Activated T-helper 1 cell treated with anti-CD3 and anti-CD28 coated beads, Interleukin-12 subunit alpha, Interleukin-12 subunit beta, Interleukin-2, Interleukin-4 antibody, amounts not matched to agents 30 ng/mL and 10 ng/mL and 1 ng/mL, durations not matched to agents 14 hours and 24 hours and 36 hours (primary cell): ENCODE data around the gene AUTS2. TPM values are rescaled to one million over a fixed set of nuclear protein-coding genes. Genes with fewer than 3 reads are reported as not detected.

Source experiments
- DNase-seq: peaks from one replicate; pipeline ENCODE4 v3.0.0; 2021; ENCODE audit warnings: low spot score
- H3K27ac Mint-ChIP-seq: one replicate; pipeline ENCODE4 v1.8.0; 2021; ENCODE audit warnings: mild to moderate bottlenecking, mixed read lengths
- H3K27me3 Mint-ChIP-seq: one replicate; pipeline ENCODE4 v1.8.0; 2022; ENCODE audit warnings: mild to moderate bottlenecking, moderate library complexity, mixed read lengths; ENCODE audit not compliant: insufficient read depth
- H3K36me3 Mint-ChIP-seq: one replicate; pipeline ENCODE4 v1.8.0; 2021; ENCODE audit warnings: low read depth, mixed read lengths
- H3K4me1 Mint-ChIP-seq: one replicate; pipeline ENCODE4 v1.8.0; 2021; ENCODE audit warnings: low read depth, mixed read lengths
- H3K4me3 Mint-ChIP-seq: one replicate; pipeline ENCODE4 v1.8.0; 2021; ENCODE audit warnings: mild to moderate bottlenecking, moderate library complexity, mixed read lengths
- H3K9me3 Mint-ChIP-seq: one replicate; pipeline ENCODE4 v1.8.0; 2021; ENCODE audit warnings: mixed read lengths
- intact Hi-C: fragments of 100-400 bp; cut with micrococcal nuclease; formaldehyde crosslinking; loops from one replicate; pipeline ENCODE4 v1.15.1; 2024
- total RNA-seq: library from RNA; stranded (reverse); gene quantifications from 2 replicates; pipeline ENCODE4 v1.2.3, GENCODE V29; 2022

Gene AUTS2
- total RNA-seq, 1 donor from 2014 or later, result 2.7 TPM

DNA sequence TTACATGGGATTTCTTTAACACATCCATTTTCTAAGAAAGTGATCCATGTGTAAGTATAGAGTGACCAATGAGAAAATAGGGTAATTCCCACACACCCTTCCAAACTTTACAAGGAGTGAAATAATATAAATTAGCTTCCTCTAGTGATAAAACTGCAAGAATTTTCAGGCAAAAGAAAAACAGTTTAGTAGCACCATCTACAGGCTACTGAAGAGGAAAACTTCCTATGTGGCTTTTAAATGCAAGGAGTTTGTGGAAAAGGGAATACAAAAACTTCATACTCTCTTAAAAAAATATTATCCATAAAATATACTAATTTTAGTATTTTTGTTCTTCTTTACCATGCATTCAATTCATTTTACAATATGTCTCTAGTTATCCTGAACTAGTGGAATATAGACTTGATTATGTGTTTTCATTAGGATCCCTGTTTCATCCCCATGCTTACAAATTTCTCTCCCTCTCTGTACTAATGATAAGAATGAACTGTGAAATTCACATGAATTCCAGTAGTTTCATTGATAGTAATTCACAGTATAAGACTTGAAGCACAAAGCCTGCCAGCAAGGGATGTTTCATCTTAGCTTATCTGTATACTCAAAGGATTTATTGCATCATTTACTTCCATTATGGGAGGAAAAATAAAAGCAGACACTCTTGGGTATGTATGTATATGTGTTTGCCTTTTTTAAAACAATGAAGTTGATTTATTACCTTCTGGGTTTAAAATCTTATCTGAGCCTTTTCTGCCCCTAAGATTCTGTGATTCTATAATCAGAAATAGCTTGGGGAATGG lies 442.9 kb downstream of the AUTS2 start:
- DNase-seq, result no peak
- intact Hi-C loops, result no loop called here

DNA sequence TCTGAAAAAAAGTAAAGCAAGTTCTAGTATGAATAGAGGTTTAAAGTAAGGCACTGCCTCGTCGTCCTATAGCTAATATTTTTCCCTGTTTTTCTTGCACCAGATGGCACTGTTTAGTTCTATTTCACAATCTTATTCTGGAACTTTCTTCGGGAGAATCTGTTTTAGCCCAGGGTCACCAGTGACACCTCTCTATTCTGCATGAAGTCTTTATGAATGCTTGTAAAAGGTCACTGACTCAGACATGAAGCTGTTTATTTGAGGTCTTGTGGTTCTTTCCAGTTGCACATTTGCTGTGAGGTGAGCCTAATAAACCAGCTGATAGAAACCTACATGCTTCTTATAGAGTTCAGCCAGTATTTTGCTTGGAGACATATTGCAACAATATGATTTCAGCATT lies 444.3 kb downstream of the AUTS2 start:
- no peaks in the 10 kb centered on the region for H3K27me3 Mint-ChIP-seq
- DNase-seq, result no peak
- H3K4me3 Mint-ChIP-seq, result no peak overlapping the region
- no peaks in the 10 kb centered on the region for H3K36me3 Mint-ChIP-seq
- H3K9me3 Mint-ChIP-seq, result no peaks in the 10 kb centered on the region
- no peak overlapping the region for H3K27ac Mint-ChIP-seq
- no peaks in the 10 kb centered on the region for H3K4me1 Mint-ChIP-seq
- intact Hi-C loops, result no loop called here

More for the DNA sequence above, 442.9 kb downstream of the AUTS2 start:
- Mint-ChIP-seq H3K27me3 (no peaks in the 10 kb centered on the region), H3K36me3 (no peaks in the 10 kb centered on the region), H3K4me3 (no peak overlapping the region), H3K27ac (no peak overlapping the region), H3K9me3 (no peaks in the 10 kb centered on the region), H3K4me1 (no peaks in the 10 kb centered on the region)

DNA sequence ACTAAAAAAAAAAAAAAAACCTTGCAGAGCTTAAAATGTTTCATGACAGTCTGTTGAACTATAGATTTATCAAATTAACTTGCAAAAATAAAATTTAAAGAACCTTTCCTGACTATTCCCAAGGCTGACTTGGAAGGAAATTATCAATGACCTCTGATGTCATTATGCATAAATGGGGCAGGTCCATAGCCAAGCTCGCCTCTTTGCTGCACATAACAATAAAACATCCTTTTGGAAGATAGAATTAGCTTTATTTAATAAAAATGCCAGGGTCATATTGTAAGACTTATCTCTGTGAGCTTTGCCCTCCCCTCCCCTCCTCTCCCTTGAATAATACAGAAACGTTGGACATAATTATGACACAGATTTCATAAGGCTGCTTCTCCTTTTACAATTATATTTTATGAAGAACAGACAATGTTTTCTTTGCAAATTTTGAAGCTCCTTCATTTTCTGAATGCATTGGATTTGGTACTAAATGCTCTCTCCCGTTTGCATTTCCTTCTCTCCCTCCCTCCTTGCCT lies 444.8 kb downstream of the AUTS2 start:
- DNase-seq, result no peak
- no peaks in the 10 kb centered on the region for H3K36me3 Mint-ChIP-seq
- no peaks in the 10 kb centered on the region for H3K9me3 Mint-ChIP-seq
- no peaks in the 10 kb centered on the region for H3K27me3 Mint-ChIP-seq
- H3K4me3 Mint-ChIP-seq, result no peak overlapping the region
- H3K27ac Mint-ChIP-seq, result no peak overlapping the region
- H3K4me1 Mint-ChIP-seq, result no peaks in the 10 kb centered on the region
- intact Hi-C loops, result no loop called here

DNA sequence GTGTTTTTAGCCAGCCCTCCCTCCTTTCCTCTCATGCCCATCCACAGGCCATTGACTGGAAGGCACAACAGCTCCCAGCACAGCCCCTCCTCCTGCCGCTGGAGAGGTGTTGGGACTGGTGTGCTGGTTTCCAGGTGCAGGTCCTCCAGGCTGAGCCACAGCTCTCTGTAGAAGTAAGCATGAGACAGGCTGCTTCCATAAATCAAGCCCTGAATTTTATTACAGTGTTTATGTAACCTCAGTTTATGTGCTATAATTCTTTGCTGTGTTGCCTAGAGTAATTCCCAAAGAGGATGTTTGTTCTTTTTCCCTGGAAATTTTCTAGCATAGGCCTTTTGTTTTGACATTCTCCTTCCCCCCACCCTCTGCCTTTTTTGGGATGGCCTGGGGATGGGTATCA lies 445.8 kb downstream of the AUTS2 start:
- H3K4me3 Mint-ChIP-seq, result no peak overlapping the region
- no peaks in the 10 kb centered on the region for H3K27me3 Mint-ChIP-seq
- no peaks in the 10 kb centered on the region for H3K36me3 Mint-ChIP-seq
- H3K27ac Mint-ChIP-seq, result no peak overlapping the region
- DNase-seq, result no peak
- intact Hi-C loops, result no loop called here
- no peaks in the 10 kb centered on the region for H3K9me3 Mint-ChIP-seq
- no peaks in the 10 kb centered on the region for H3K4me1 Mint-ChIP-seq

DNA sequence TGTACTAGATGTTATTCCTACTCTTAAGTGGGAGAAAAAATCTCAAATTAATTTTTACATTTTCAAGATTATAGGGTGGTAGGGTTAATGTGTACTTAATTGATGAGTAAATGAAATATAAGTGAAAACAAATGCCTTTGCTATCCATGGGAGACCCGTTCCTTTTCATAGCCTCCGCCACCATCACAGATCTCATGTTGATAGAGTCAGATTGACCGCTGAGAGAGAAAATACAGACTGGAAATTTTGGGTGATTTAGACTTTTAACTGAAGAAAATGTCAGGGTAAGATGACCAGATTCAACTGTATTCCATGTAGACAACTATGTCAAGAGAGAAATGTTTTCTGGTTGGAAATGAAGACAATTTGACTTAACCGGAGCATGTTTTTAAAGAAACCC lies 446.2 kb downstream of the AUTS2 start:
- intact Hi-C loops, result no loop called here
- no peak overlapping the region for H3K27ac Mint-ChIP-seq
- no peak for DNase-seq

DNA sequence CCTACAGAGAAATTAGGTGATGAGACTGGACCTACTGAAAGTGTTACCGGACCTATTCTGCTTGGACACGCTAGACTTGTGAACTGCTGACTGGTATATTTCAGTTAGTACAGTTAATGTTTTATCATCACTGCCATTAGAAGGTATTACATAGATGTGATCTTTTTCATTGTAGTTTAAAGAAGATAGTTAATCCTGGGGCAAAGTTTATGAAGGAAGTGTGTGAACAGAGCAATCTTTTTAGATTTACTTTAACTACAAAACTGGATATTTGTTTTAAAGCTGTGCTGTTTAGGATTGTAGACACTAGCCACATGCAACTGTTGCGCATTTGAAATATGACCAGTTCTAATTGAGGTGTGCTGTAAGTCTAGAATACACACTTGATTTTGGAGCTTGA lies 446.7 kb downstream of the AUTS2 start:
- intact Hi-C loops, result no loop called here
- no peak overlapping the region for H3K27ac Mint-ChIP-seq
- no peak for DNase-seq
- H3K27me3 Mint-ChIP-seq, result no peaks in the 10 kb centered on the region
- no peaks in the 10 kb centered on the region for H3K36me3 Mint-ChIP-seq
- H3K9me3 Mint-ChIP-seq, result no peaks in the 10 kb centered on the region
- H3K4me1 Mint-ChIP-seq, result no peaks in the 10 kb centered on the region
- H3K4me3 Mint-ChIP-seq, result no peak overlapping the region

More for the DNA sequence above, 446.2 kb downstream of the AUTS2 start:
- Mint-ChIP-seq H3K36me3 (no peaks in the 10 kb centered on the region), H3K9me3 (no peaks in the 10 kb centered on the region), H3K4me1 (no peaks in the 10 kb centered on the region), H3K27me3 (no peaks in the 10 kb centered on the region), H3K4me3 (no peak overlapping the region)

DNA sequence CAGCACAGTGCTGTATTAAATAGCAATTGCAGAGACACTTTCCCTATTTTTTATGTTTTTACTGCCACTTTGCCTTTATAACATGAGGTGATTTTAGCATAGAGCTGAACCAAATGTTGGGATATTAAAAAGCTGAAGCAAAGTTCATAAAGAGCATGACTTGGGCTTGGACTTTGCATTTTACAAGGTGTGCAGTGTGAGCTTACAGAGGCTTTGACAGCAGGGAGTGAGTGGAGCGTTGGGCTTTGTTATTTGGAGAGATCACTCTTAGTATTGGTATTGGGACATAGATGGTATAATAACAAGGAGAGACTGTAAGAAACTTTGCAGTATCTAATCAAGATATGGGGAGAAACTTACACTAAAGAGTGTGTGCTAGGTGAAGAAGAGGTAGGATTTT lies 449.1 kb downstream of the AUTS2 start:
- intact Hi-C loops, result no loop called here
- H3K27me3 Mint-ChIP-seq, result no peaks in the 10 kb centered on the region
- no peaks in the 10 kb centered on the region for H3K36me3 Mint-ChIP-seq
- no peaks in the 10 kb centered on the region for H3K4me1 Mint-ChIP-seq
- no peak overlapping the region for H3K27ac Mint-ChIP-seq
- no peaks in the 10 kb centered on the region for H3K9me3 Mint-ChIP-seq
- H3K4me3 Mint-ChIP-seq, result no peak overlapping the region
- no peak for DNase-seq

DNA sequence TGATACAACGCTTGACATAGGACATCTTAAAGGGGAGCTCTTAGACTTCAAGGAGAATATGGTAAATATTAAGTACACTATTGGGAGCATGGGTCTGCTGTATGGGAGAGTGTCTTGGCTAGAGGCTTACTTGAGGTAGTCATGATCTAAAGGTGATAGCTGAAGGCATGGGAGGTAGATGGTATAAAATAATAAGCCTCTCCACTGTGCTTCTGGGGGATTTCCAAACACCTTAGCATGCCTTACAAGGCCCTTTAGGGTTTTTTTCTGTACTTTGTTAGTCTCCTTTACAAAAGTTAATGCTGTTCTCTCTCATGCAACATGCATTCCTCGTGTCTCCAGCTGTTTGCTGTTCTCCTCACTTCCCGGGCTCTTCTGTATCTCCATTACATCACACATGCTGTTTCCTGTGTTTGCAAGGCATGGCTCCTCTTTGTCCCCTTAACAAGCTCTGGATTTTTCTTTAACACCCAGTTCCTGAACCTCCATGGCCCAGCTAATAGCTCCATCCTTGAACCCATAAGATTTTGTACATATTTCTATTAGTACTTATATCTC lies 449.7 kb downstream of the AUTS2 start:
- H3K9me3 Mint-ChIP-seq, result no peaks in the 10 kb centered on the region
- H3K27me3 Mint-ChIP-seq, result no peaks in the 10 kb centered on the region
- no peaks in the 10 kb centered on the region for H3K4me1 Mint-ChIP-seq
- H3K27ac Mint-ChIP-seq, result no peak overlapping the region
- DNase-seq, result no peak
- no peak overlapping the region for H3K4me3 Mint-ChIP-seq
- H3K36me3 Mint-ChIP-seq, result no peaks in the 10 kb centered on the region
- intact Hi-C loops, result no loop called here

DNA sequence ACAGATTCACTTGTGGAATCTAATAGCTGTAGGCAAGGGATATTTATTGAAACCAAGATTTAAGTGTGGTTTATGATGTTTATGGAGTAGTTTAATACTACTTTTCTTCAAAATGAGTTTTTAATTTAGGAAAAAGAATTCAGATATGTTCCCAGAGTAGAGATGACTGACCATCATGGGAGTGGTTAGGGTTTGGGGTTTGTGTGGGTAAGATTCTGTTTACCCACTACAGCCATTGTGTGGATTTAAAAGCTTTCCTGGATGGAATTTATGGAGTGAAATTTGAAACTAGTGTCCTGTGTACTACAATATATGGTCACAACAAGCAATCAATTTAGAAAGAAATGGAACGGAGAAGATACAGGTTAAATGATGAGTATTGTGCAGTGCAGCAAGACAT lies 453.5 kb downstream of the AUTS2 start:
- no peak for DNase-seq
- Mint-ChIP-seq H3K9me3 (no peaks in the 10 kb centered on the region), H3K4me3 (no peak overlapping the region), H3K27me3 (no peaks in the 10 kb centered on the region), H3K36me3 (no peaks in the 10 kb centered on the region), H3K27ac (no peak overlapping the region), H3K4me1 (no peaks in the 10 kb centered on the region)
- intact Hi-C loops, result no loop called here

DNA sequence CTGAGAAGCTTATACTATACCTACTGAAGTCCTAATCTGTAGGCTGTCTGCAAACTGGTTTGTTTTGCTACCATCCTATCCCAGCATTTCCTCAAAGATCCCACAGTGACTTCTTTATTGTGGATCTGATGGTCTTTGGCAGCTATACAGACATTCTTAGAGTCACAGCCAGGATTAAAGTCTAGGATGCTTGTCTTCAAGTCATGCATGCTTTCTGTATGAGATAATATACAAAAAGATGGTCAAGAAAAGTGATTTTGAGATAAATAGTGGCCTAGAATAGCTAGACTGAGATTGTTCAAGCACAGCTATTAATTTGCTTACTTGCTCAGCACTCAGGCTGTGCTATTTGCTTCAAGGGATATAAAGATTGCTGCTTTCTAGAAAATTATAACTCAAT lies 454.4 kb downstream of the AUTS2 start:
- no peak overlapping the region for H3K27ac Mint-ChIP-seq
- no peaks in the 10 kb centered on the region for H3K27me3 Mint-ChIP-seq
- H3K36me3 Mint-ChIP-seq, result no peaks in the 10 kb centered on the region
- no peaks in the 10 kb centered on the region for H3K9me3 Mint-ChIP-seq
- H3K4me1 Mint-ChIP-seq, result no peaks in the 10 kb centered on the region
- intact Hi-C loops, result no loop called here
- no peak for DNase-seq
- no peak overlapping the region for H3K4me3 Mint-ChIP-seq

DNA sequence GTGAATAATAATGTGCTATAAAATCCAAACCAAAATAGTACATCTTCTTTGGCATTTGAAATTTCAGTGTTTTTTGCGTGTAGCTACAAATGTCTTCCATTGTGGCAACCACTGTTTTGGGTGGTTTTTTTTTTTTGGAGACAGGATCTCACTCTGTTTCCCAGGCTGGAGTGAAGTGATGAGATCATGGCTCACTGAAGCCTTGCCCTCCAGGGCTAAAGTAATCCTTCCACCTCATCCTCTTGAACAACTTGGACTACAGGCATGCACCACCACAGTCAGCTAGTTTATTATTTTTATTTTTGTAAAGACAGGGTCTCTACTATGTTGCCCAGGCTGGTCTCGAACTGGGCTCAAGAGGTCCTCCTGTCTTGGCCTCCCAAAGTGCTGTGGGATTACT lies 455.1 kb downstream of the AUTS2 start:
- H3K9me3 Mint-ChIP-seq, result no peaks in the 10 kb centered on the region
- intact Hi-C loops, result no loop called here
- no peak overlapping the region for H3K4me3 Mint-ChIP-seq
- no peaks in the 10 kb centered on the region for H3K4me1 Mint-ChIP-seq
- no peak overlapping the region for H3K27ac Mint-ChIP-seq
- no peaks in the 10 kb centered on the region for H3K27me3 Mint-ChIP-seq
- no peaks in the 10 kb centered on the region for H3K36me3 Mint-ChIP-seq
- DNase-seq, result no peak

DNA sequence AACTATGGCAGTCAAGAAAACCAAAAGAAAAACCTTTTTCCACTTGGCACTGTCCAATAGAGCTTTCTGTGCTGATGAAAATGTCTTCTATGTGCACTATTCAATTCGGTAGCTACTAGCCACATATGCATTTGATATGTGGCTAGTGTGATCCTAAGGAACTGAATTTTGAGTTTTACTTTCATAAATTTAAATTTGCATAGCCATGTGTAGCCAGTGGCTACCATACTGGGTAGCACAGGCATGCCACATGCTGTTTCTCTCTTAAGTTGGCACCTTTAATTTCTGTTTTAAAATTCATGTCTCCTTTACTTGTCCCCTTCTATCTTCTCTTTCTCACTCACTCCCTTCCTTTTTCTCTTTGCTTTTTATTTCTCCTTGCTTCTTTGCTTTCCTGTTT lies 455.7 kb downstream of the AUTS2 start:
- no peaks in the 10 kb centered on the region for H3K4me1 Mint-ChIP-seq
- H3K27ac Mint-ChIP-seq, result no peak overlapping the region
- H3K4me3 Mint-ChIP-seq, result no peak overlapping the region
- intact Hi-C loops, result no loop called here
- H3K9me3 Mint-ChIP-seq, result no peaks in the 10 kb centered on the region
- no peaks in the 10 kb centered on the region for H3K36me3 Mint-ChIP-seq
- DNase-seq, result no peak
- no peaks in the 10 kb centered on the region for H3K27me3 Mint-ChIP-seq

DNA sequence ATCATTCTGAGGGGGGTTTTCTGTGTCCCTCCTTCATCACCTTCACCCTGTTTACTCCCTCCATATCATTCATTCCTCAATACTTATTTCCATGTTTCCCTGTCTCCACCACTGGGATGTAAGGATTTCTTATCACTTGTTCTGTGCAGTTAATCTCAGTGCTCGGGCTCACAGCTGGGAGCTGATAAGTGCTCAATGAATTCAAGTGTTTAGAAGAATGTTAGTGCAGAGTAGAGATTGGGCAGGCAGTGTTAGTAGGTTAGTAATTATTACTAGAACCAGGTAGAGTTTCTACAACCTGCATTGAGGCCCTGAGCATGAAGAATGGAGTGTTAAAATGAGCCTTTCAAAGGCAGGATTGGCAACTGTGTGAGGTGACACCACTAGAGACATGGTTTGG lies 458.1 kb downstream of the AUTS2 start:
- Mint-ChIP-seq H3K9me3 (no peaks in the 10 kb centered on the region), H3K4me1 (no peaks in the 10 kb centered on the region), H3K27me3 (no peaks in the 10 kb centered on the region), H3K36me3 (no peaks in the 10 kb centered on the region), H3K4me3 (no peak overlapping the region), H3K27ac (no peak overlapping the region)
- intact Hi-C loops, result no loop called here
- DNase-seq, result no peak
